ENCODE data around the gene CLCN2. TPM values are rescaled to one million over a fixed set of nuclear protein-coding genes. Genes with fewer than 3 reads are reported as not detected.

The CLCN2 gene
- total RNA-seq, 6 experiments from 2014 or later = 1.8 to 2.9 (median 2.5) TPM

- peaks cover 0 to 11% (median 4%) of the 10 kb centered on the region in 4 donors for H3K36me3 ChIP-seq
- DNase-seq (no peak), ATAC-seq (no peak)
- TF ChIP-seq CTCF (IDR thresholded peaks at IDR 0.05) = no peak
- TF ChIP-seq POLR2A (IDR thresholded peaks at IDR 0.05) = no peak
- no peaks in the 10 kb centered on the region for H3K9me3 ChIP-seq
- H3K4me3 ChIP-seq = no peak overlapping the region
- WGBS (ENCODE audit: insufficient coverage, low coverage, low lambda C conversion rate, missing lambda C conversion rate) = no CpG with 5 or more reads among the region's 7 CpGs
- no peak overlapping the region for H3K27ac ChIP-seq
- intact Hi-C loops (cut with DNase I) = loop anchor here in 1 of 2 donors (10.0 kb wide), 1 partner anchor 402 kb away; no protein-coding TSS in a partner anchor
- H3K4me1 ChIP-seq = peaks cover 0 to 8% (median 6%) of the 10 kb centered on the region in 4 donors
- H3K27me3 ChIP-seq = no peaks in the 10 kb centered on the region
Observed at GRCh38 chr3:184296616-184297015, 64.8 kb downstream of the CLCN2 start.

Small RNAs within 50 kb of the gene (small RNA-seq; reads per million reads assigned to genes)
- gene SNORD66 = 2,659 to 3,129 reads per million in 2 experiments

Other genes starting within 250 kb of the CLCN2 start
- 10 to 100 TPM; 16.7 to 25.6 (median 20.5) TPM for gene EIF2B5, start 226.2 kb downstream of the CLCN2 start, total RNA-seq
- 10 to 100 TPM; 18.9 to 28.1 (median 21.8) TPM for gene DVL3, start 206.2 kb downstream of the CLCN2 start, total RNA-seq
- 100 to 1,000 TPM in 4 of 6 experiments, 10 to 100 TPM in 2; 87.4 to 119 (median 105) TPM for gene AP2M1, start 186.8 kb downstream of the CLCN2 start, total RNA-seq
- gene ABCF3, start 175.4 kb downstream of the CLCN2 start, total RNA-seq = 10 to 100 TPM; 33.7 to 40.6 (median 38.5) TPM
- gene VWA5B2, start 132.0 kb downstream of the CLCN2 start, total RNA-seq = under 1 TPM in 3 of 6 experiments, not detected in 3; 0.21 to 0.59 (median 0.25) TPM
- gene ALG3, start 112.6 kb downstream of the CLCN2 start, total RNA-seq = 100 to 1,000 TPM in 2 of 6 experiments, 10 to 100 TPM in 4; 29.3 to 130 (median 35.5) TPM
- gene EEF1AKMT4, start 111.9 kb downstream of the CLCN2 start, total RNA-seq = 10 to 100 TPM in 2 of 6 experiments, 1 to 10 TPM in 4; 4.9 to 19.4 (median 7.1) TPM
- gene CAMK2N2, start 100.1 kb downstream of the CLCN2 start, total RNA-seq = under 1 TPM in 3 of 6 experiments, not detected in 3; 0.21 to 0.42 (median 0.24) TPM
- gene ECE2, start 85.6 kb downstream of the CLCN2 start, total RNA-seq = not detected
- 100 to 1,000 TPM in 3 of 6 experiments, 10 to 100 TPM in 3; 85.5 to 153 (median 103) TPM for gene PSMD2, start 62.4 kb downstream of the CLCN2 start, total RNA-seq
- 100 to 1,000 TPM; 262 to 368 (median 291) TPM for gene EIF4G1, start 47.0 kb downstream of the CLCN2 start, total RNA-seq
- gene FAM131A, start 24.0 kb downstream of the CLCN2 start, total RNA-seq = 1 to 10 TPM; 2.4 to 6.5 (median 3.1) TPM
- 10 to 100 TPM; 27.4 to 65.7 (median 35.3) TPM for gene POLR2H, start 105 bp upstream of the CLCN2 start, total RNA-seq
- 10 to 100 TPM in 3 of 6 experiments, 1 to 10 TPM in 3; 8.2 to 12.1 (median 10.5) TPM for gene THPO, start 16.6 kb upstream of the CLCN2 start, total RNA-seq
- 10 to 100 TPM; 19.5 to 97.2 (median 64.8) TPM for gene CHRD, start 18.4 kb upstream of the CLCN2 start, total RNA-seq
- under 1 TPM; 0.12 to 0.71 (median 0.37) TPM for gene EPHB3, start 200.2 kb upstream of the CLCN2 start, total RNA-seq